GM20000 (cell line): ENCODE results near the gene TRAK2.

Source experiments
- DNase-seq: peaks from one replicate; pipeline ENCODE4 v3.0.0; 2012; ENCODE audit warnings: low spot score
- TF ChIP-seq, protein P1 (sequence below): IDR thresholded peaks from 2 replicates; pipeline ENCODE4 v1.5.1; 2012; ENCODE audit warnings: mild to moderate bottlenecking, control low read depth; ENCODE audit errors: extremely low read depth, missing control alignments

The TRAK2 gene

DNA sequence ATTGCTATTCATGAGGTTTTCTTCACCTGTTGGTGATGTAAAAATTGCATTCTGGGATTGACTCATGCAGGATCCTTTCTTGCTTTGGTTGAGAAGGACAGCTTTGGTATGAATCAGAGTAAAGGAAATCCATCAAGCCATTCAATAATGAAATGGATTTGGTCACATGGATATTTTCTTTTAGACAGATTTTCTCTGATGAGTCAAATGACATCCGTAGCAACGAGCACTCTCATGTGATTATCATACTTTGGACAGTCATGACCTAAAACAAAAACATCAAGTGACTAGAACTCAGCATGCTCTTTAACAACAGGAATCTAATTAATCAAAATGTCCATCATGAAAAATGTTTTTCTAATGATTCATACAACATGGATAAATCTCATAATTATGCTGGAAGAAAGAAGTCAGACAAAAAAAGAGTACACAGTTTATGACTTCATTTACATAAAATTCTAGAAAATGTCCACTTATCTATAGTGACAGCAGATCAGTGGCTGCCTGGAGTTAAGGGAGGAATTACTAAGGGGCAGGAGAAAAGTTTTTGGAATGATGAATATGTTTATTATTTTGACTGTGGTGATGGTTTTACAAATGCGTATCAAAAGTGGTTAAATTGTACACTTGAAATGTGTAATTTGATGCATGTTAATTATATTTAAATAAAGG lies 30.7 kb downstream of the TRAK2 start:
- TF ChIP-seq, protein P1, sequence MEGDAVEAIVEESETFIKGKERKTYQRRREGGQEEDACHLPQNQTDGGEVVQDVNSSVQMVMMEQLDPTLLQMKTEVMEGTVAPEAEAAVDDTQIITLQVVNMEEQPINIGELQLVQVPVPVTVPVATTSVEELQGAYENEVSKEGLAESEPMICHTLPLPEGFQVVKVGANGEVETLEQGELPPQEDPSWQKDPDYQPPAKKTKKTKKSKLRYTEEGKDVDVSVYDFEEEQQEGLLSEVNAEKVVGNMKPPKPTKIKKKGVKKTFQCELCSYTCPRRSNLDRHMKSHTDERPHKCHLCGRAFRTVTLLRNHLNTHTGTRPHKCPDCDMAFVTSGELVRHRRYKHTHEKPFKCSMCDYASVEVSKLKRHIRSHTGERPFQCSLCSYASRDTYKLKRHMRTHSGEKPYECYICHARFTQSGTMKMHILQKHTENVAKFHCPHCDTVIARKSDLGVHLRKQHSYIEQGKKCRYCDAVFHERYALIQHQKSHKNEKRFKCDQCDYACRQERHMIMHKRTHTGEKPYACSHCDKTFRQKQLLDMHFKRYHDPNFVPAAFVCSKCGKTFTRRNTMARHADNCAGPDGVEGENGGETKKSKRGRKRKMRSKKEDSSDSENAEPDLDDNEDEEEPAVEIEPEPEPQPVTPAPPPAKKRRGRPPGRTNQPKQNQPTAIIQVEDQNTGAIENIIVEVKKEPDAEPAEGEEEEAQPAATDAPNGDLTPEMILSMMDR, result no peak
- no peak for DNase-seq

- no peak for DNase-seq
- TF ChIP-seq, protein P1, result no peak
These were observed 31.3 kb downstream of the TRAK2 start for GRCh38 chr2:201419986-201420385.

- no peak for DNase-seq
These were observed 32.1 kb downstream of the TRAK2 start for GRCh38 chr2:201419057-201419635.

DNA sequence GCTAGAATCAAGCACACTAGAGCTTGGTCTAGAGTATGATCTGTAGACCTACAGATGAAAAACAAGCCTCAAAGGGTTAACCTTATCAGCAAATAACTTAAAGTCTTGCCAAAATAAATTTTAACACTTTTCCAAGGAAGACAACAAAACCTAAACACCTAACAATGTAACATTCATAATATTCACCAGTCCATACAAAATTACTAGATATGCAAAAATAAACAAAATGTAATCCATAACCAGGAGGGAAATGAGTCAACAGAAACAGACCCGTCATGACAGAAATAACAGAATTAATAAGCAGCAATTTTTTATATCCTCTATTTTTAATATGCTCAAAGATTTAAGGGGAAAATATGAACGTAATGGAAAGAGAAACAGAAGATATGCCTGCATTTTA lies 36.1 kb downstream of the TRAK2 start:
- no peak for DNase-seq
- TF ChIP-seq, protein P1, result no peak

More at GRCh38 chr2:201419057-201419635, 32.1 kb downstream of the TRAK2 start:
- TF ChIP-seq, protein P1, result no peak

- DNase-seq, result peak; percentile 31
- TF ChIP-seq, protein P1, result no peak
These were observed 36.9 kb downstream of the TRAK2 start for GRCh38 chr2:201414099-201415023.

DNA sequence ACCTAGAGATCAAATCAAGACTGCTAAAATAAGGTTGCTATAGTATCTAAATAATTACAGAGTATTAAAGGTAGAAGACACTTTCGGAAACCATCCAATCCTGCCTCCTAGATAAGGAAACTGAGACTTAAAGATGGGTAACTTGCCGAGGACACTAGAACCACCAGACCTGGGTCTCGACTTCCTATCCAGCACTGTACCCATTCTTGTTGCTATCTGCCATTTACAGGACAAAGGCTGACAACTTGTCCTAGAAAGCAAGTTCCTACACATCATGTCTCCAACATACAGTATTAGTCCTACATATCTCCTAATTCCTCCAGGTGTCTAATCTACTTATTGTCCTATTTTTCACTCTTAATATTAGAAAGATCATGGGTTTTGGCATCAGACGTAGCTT lies 37.7 kb downstream of the TRAK2 start:
- DNase-seq, result no peak
- TF ChIP-seq, protein P1, result no peak

GRCh38 chr2:201413143-201413542 lies 38.1 kb downstream of the TRAK2 start:
- TF ChIP-seq, protein P1, result no peak
- DNase-seq, result no peak
